Lower leg skin (tissue), 3 donors: ENCODE results near the gene CASTOR1.

ENCODE experiments used
- POLR2A ChIP-seq, 2 donors: fragments of 450-650 bp; IDR thresholded peaks; one replicate each; pipeline ENCODE4 v1.6.1; 2016 to 2017; ENCODE audit warnings: antibody characterized with exemption in 2 of 2, mild to moderate bottlenecking in 1 of 2, moderate library complexity in 1 of 2
- TF ChIP-seq, protein P1 (sequence below), 3 donors: fragments of 450-650 bp; IDR thresholded peaks; one replicate each; pipeline ENCODE4 v1.5.1; 2016; ENCODE audit warnings: antibody characterized with exemption in 3 of 3, mild to moderate bottlenecking in 3 of 3, moderate library complexity in 2 of 3

- TF ChIP-seq, protein P1, sequence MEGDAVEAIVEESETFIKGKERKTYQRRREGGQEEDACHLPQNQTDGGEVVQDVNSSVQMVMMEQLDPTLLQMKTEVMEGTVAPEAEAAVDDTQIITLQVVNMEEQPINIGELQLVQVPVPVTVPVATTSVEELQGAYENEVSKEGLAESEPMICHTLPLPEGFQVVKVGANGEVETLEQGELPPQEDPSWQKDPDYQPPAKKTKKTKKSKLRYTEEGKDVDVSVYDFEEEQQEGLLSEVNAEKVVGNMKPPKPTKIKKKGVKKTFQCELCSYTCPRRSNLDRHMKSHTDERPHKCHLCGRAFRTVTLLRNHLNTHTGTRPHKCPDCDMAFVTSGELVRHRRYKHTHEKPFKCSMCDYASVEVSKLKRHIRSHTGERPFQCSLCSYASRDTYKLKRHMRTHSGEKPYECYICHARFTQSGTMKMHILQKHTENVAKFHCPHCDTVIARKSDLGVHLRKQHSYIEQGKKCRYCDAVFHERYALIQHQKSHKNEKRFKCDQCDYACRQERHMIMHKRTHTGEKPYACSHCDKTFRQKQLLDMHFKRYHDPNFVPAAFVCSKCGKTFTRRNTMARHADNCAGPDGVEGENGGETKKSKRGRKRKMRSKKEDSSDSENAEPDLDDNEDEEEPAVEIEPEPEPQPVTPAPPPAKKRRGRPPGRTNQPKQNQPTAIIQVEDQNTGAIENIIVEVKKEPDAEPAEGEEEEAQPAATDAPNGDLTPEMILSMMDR (IDR thresholded peaks at IDR 0.05) = no peak
- TF ChIP-seq POLR2A (IDR thresholded peaks at IDR 0.05) = no peak
Measured at GRCh38 chr22:30243661-30244060, 45.6 kb downstream of the CASTOR1 start.
